GM19324 (cell line): ENCODE results near the gene FOCAD.
"Not testable (repeated sequence)": the region's sequence is repeated elsewhere in the genome, so short reads cannot be mapped to it uniquely, and the experiment has no call there.

Source experiments
- ATAC-seq: cut with Tn5 transposase; IDR thresholded peaks from one replicate; pipeline ENCODE4 v1.9.1; 2021; ENCODE audit warnings: mild to moderate bottlenecking, moderate library complexity; ENCODE audit not compliant: unreplicated experiment, low FRiP score

The FOCAD gene

GRCh38 chr9:20684035-20684874 is at the start of gene FOCAD:
TSS of gene FOCAD (plus strand) at chr9:20684259. CDS start at chr9:20715354, 31,095 bp downstream.
- peak; percentile 100 for ATAC-seq

- no peak for ATAC-seq
These were observed 49.2 kb upstream of the FOCAD start for GRCh38 chr9:20634895-20635294.

GRCh38 chr9:20636888-20637440 is 47.1 kb upstream of the FOCAD start:
- no peak for ATAC-seq

- ATAC-seq: peak; percentile 81
These were observed 43.5 kb upstream of the FOCAD start for GRCh38 chr9:20640331-20641187.

- ATAC-seq: no peak
These were observed 42.0 kb upstream of the FOCAD start for GRCh38 chr9:20642045-20642444.

- ATAC-seq: no peak
These were observed 40.4 kb upstream of the FOCAD start for GRCh38 chr9:20643660-20644059.

GRCh38 chr9:20646656-20647055 is 37.4 kb upstream of the FOCAD start:
- ATAC-seq: no peak

- ATAC-seq: no peak
These were observed 34.7 kb upstream of the FOCAD start for GRCh38 chr9:20649381-20649780.

- ATAC-seq: no peak
These were observed 33.7 kb upstream of the FOCAD start for GRCh38 chr9:20650313-20650712.

GRCh38 chr9:20650750-20651299 is 33.2 kb upstream of the FOCAD start:
- no peak for ATAC-seq

- no peak for ATAC-seq
These were observed 32.1 kb upstream of the FOCAD start for GRCh38 chr9:20651939-20652338.

- not testable (repeated sequence) for ATAC-seq
These were observed 25.8 kb upstream of the FOCAD start for GRCh38 chr9:20658246-20658667.

GRCh38 chr9:20658677-20659473 is 25.2 kb upstream of the FOCAD start:
- no peak for ATAC-seq

- no peak for ATAC-seq
These were observed 24.5 kb upstream of the FOCAD start for GRCh38 chr9:20659474-20659967.

GRCh38 chr9:20662156-20662555 is 21.9 kb upstream of the FOCAD start:
- no peak for ATAC-seq

- ATAC-seq: no peak
These were observed 20.9 kb upstream of the FOCAD start for GRCh38 chr9:20663133-20663532.

GRCh38 chr9:20664501-20664900 is 19.6 kb upstream of the FOCAD start:
- ATAC-seq: no peak

GRCh38 chr9:20670395-20670794 is 13.7 kb upstream of the FOCAD start:
- ATAC-seq: no peak

- ATAC-seq: no peak
These were observed 12.4 kb upstream of the FOCAD start for GRCh38 chr9:20671635-20672034.

- ATAC-seq: not testable (repeated sequence)
These were observed 10.5 kb upstream of the FOCAD start for GRCh38 chr9:20673537-20673936.
